H1 (cell line): Measurements from ENCODE around the gene VAPB.

Source experiments
- CEBPB ChIP-seq: IDR thresholded peaks from 2 replicates; pipeline ENCODE4 v1.6.1; 2012; ENCODE audit warnings: low read depth, low read length
- CHD2 ChIP-seq: IDR thresholded peaks from 2 replicates; pipeline ENCODE4 v1.6.1; 2012; ENCODE audit warnings: low read length, improper control_type of control experiment
- EP300 ChIP-seq, 2 experiments: IDR thresholded peaks; 1 replicate in 1 of 2; 2 replicates in 1 of 2; pipeline ENCODE4 v1.6.1; 2011 to 2012; ENCODE audit warnings: low read depth in 2 of 2, low read length in 2 of 2, mild to moderate bottlenecking in 2 of 2, borderline replicate concordance in 1 of 2, inconsistent platforms in 1 of 2, moderate library complexity in 1 of 2
- EZH2 ChIP-seq: fragments of 200-600 bp; sonication (generic); IDR thresholded peaks from 2 replicates; pipeline ENCODE4 v1.7.1; 2012; ENCODE audit warnings: low read depth, mild to moderate bottlenecking, moderate library complexity, low read length, inconsistent platforms; ENCODE audit not compliant: severe bottlenecking
- HDAC2 ChIP-seq, 2 experiments: fragments of 300-600 bp in 1 of 2; sonication (generic) in 1 of 2; IDR thresholded peaks; 2 replicates each; pipeline ENCODE4 v1.6.1; 2011 to 2012; ENCODE audit warnings: low read depth in 2 of 2, low read length in 2 of 2, mild to moderate bottlenecking in 2 of 2, moderate library complexity in 2 of 2, borderline replicate concordance in 1 of 2, inconsistent platforms in 1 of 2
- JUN ChIP-seq: IDR thresholded peaks from 2 replicates; pipeline ENCODE4 v1.6.1; 2011; ENCODE audit warnings: low read depth, mild to moderate bottlenecking, improper control_type of control experiment, low read length
- KDM1A ChIP-seq: fragments of 200-600, 300-600 bp; sonication (generic); IDR thresholded peaks from 2 replicates; pipeline ENCODE4 v1.7.1; 2016; ENCODE audit warnings: mild to moderate bottlenecking, low read length, borderline replicate concordance
- POLR2A ChIP-seq, 2 experiments: IDR thresholded peaks; 1 replicate in 1 of 2; 2 replicates in 1 of 2; pipeline ENCODE4 v1.6.1; 2011; ENCODE audit warnings: low read depth in 2 of 2, low read length in 2 of 2, mild to moderate bottlenecking in 2 of 2; ENCODE audit errors: control extremely low read depth in 1 of 2
- SIN3A ChIP-seq, 2 experiments: IDR thresholded peaks in 1 of 2; conservative IDR thresholded peaks in 1 of 2; 2 replicates each; pipeline ENCODE4 v1.6.1; 2011 to 2012; ENCODE audit warnings: low read length in 2 of 2, improper control_type of control experiment in 1 of 2, low read depth in 1 of 2, mild to moderate bottlenecking in 1 of 2
- TF ChIP-seq, protein P1 (sequence below), 3 experiments: IDR thresholded peaks; 1 replicate in 2 of 3; 2 replicates in 1 of 3; pipeline versions ENCODE4 v1.5.1 to v1.6.1; 2011; ENCODE audit warnings: low read length in 3 of 3, mild to moderate bottlenecking in 3 of 3, inconsistent platforms in 2 of 3, low read depth in 1 of 3, moderate library complexity in 1 of 3; ENCODE audit not compliant: insufficient read depth in 1 of 3; ENCODE audit errors: control extremely low read depth in 1 of 3

DNA sequence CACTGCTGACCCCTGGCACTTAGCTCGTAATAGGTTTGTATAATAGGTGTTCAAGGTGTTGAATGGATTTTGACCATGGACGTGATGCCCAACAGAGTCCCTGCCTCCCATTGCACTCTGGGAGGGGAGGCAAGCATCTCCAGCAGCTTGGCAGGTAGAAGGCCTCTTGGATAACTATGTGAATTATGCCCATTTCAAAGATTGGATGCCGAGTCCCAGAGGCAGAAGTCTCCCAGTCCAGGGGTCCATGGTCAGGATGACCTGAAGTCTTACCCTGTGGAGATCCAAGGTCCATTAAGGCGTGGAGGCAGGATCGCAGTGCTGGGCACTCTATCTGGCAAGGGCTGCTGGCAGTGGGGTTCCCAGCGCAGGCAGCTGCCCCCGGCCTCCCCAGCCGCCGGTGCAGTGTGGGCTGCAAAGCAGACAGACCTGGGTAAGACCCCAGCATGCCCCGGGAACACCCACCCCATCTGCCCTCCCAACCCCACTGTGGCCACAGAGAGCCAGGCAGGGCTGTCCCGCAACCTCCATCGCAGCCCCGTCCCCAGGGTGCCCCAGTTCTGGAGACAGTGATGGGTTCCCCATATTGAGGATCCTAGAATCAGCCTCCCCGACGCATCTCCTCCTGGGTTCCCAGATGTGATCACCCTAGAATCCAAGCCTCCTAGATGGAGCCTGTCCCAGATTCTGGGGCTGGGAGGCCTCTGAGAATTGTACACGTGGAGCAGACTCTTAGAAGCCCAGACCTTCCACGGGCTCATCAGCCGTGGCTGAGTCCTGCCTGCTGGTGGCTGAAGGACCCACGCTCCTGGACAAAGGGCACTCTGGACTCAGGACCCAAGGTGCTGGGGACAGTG lies 81.5 kb downstream of the VAPB start:
- no peak for TF ChIP-seq SIN3A (conservative IDR thresholded peaks at IDR 0.05 in 1 of 2, IDR thresholded peaks at IDR 0.05 in 1 of 2; ENCODE audit: low read depth in 1 of 2, low read length in 2 of 2)
- no peak for TF ChIP-seq EZH2
- TF ChIP-seq, protein P1, sequence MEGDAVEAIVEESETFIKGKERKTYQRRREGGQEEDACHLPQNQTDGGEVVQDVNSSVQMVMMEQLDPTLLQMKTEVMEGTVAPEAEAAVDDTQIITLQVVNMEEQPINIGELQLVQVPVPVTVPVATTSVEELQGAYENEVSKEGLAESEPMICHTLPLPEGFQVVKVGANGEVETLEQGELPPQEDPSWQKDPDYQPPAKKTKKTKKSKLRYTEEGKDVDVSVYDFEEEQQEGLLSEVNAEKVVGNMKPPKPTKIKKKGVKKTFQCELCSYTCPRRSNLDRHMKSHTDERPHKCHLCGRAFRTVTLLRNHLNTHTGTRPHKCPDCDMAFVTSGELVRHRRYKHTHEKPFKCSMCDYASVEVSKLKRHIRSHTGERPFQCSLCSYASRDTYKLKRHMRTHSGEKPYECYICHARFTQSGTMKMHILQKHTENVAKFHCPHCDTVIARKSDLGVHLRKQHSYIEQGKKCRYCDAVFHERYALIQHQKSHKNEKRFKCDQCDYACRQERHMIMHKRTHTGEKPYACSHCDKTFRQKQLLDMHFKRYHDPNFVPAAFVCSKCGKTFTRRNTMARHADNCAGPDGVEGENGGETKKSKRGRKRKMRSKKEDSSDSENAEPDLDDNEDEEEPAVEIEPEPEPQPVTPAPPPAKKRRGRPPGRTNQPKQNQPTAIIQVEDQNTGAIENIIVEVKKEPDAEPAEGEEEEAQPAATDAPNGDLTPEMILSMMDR (IDR thresholded peaks at IDR 0.05; ENCODE audit: control extremely low read depth in 1 of 3, insufficient read depth in 1 of 3, low read depth in 1 of 3, low read length in 3 of 3): no peak
- no peak for TF ChIP-seq EP300 (IDR thresholded peaks at IDR 0.05; ENCODE audit: borderline replicate concordance in 1 of 2, low read depth in 2 of 2, low read length in 2 of 2)
- no peak for TF ChIP-seq HDAC2 (IDR thresholded peaks at IDR 0.05; ENCODE audit: borderline replicate concordance in 1 of 2, low read depth in 2 of 2, low read length in 2 of 2)
- TF ChIP-seq CEBPB: no peak
- no peak for TF ChIP-seq CHD2
- TF ChIP-seq KDM1A: no peak
- TF ChIP-seq JUN: no peak
- no peak for TF ChIP-seq POLR2A (IDR thresholded peaks at IDR 0.05; ENCODE audit: control extremely low read depth in 1 of 2, low read depth in 2 of 2, low read length in 2 of 2)
